DND-41 (cell line): ENCODE results near the gene DHRS3.

Experiments
- ATAC-seq: fragments of 200-7000 bp; cut with Tn5 transposase; 3 replicates; pipeline ENCODE4 v1.9.1; 2021; ENCODE audit warnings: low read depth; ENCODE audit not compliant: insufficient read depth
- DNase-seq: peaks from one replicate; pipeline ENCODE4 v3.0.0-alpha.2; 2020
- H2AFZ ChIP-seq: 2 replicates; pipeline ENCODE4 v1.6.0; 2012; ENCODE audit warnings: low read depth, low read length
- H3K27ac ChIP-seq: 2 replicates; pipeline ENCODE4 v1.5.1; 2012; ENCODE audit warnings: low read length, inconsistent platforms
- H3K27me3 ChIP-seq: fragments of 200-600 bp; sonication (generic); 2 replicates; pipeline ENCODE4 v1.6.0; 2012; ENCODE audit warnings: low read length, mild to moderate bottlenecking, inconsistent platforms; ENCODE audit not compliant: insufficient read depth, poor library complexity
- H3K36me3 ChIP-seq: 2 replicates; pipeline ENCODE4 v1.5.1; 2012; ENCODE audit warnings: low read length, inconsistent platforms; ENCODE audit not compliant: insufficient read depth
- H3K4me1 ChIP-seq: 2 replicates; pipeline ENCODE4 v1.5.1; 2012; ENCODE audit warnings: mild to moderate bottlenecking, low read length; ENCODE audit not compliant: insufficient read depth
- H3K4me2 ChIP-seq: 2 replicates; pipeline ENCODE4 v1.6.0; 2012; ENCODE audit warnings: mild to moderate bottlenecking, moderate library complexity, low read length, inconsistent platforms; ENCODE audit not compliant: insufficient read depth
- H3K4me3 ChIP-seq, 2 experiments: fragments of 200-600 bp in 1 of 2; shearing (Covaris generic) in 1 of 2; 2 replicates each; pipeline ENCODE4 v1.5.1; 2012 to 2016; ENCODE audit warnings: inconsistent platforms in 2 of 2, low read length in 2 of 2, mild to moderate bottlenecking in 2 of 2, low read depth in 1 of 2, moderate library complexity in 1 of 2
- H3K79me2 ChIP-seq: 2 replicates; pipeline ENCODE4 v1.6.0; 2012; ENCODE audit warnings: low read length, inconsistent platforms; ENCODE audit not compliant: insufficient read depth
- H3K9ac ChIP-seq: 2 replicates; pipeline ENCODE4 v1.6.0; 2012; ENCODE audit warnings: low read depth, mild to moderate bottlenecking, inconsistent platforms, low read length, moderate library complexity
- H3K9me3 ChIP-seq: 2 replicates; pipeline ENCODE4 v1.5.1; 2012; ENCODE audit warnings: low read length, moderate library complexity, mild to moderate bottlenecking, inconsistent platforms; ENCODE audit not compliant: insufficient read depth, severe bottlenecking
- H4K20me1 ChIP-seq: 2 replicates; pipeline ENCODE4 v1.6.0; 2012; ENCODE audit warnings: low read length; ENCODE audit not compliant: insufficient read depth
- CTCF ChIP-seq: IDR thresholded peaks from 2 replicates; pipeline ENCODE4 v1.5.1; 2012; ENCODE audit warnings: borderline replicate concordance, low read length, moderate library complexity, mild to moderate bottlenecking; ENCODE audit not compliant: poor library complexity, severe bottlenecking; ENCODE audit errors: extremely low read depth
- EZH2 ChIP-seq: IDR thresholded peaks from 3 replicates; pipeline ENCODE4 v1.6.1; 2012; ENCODE audit warnings: borderline replicate concordance, low read depth, mild to moderate bottlenecking, moderate library complexity, low read length, inconsistent platforms; ENCODE audit not compliant: severe bottlenecking

Gene DHRS3

GRCh38 chr1:12567288-12567819 is 50.7 kb downstream of the DHRS3 start:
- no peak overlapping the region for H3K4me2 ChIP-seq
- DNase-seq (no peak), ATAC-seq (no peak)
- H3K9ac ChIP-seq = no peak overlapping the region
- H3K4me1 ChIP-seq = no peaks in the 10 kb centered on the region
- H2AFZ ChIP-seq = no peak overlapping the region
- H3K79me2 ChIP-seq = no peaks in the 10 kb centered on the region
- H3K36me3 ChIP-seq = peaks cover 29% of the 10 kb centered on the region
- H4K20me1 ChIP-seq = no peaks in the 10 kb centered on the region
- H3K27ac ChIP-seq = no peak overlapping the region
- H3K9me3 ChIP-seq = peaks cover 21% of the 10 kb centered on the region
- no peak for TF ChIP-seq EZH2
- TF ChIP-seq CTCF = no peak
- no peaks in the 10 kb centered on the region for H3K27me3 ChIP-seq
- H3K4me3 ChIP-seq = no peak overlapping the region

- no peak overlapping the region for H3K4me2 ChIP-seq
- H3K9ac ChIP-seq = no peak overlapping the region
- H4K20me1 ChIP-seq = no peaks in the 10 kb centered on the region
- no peak for TF ChIP-seq CTCF
- TF ChIP-seq EZH2 = no peak
- peaks cover 28% of the 10 kb centered on the region for H3K36me3 ChIP-seq
- DNase-seq (no peak), ATAC-seq (no peak)
- peaks cover 21% of the 10 kb centered on the region for H3K9me3 ChIP-seq
- no peaks in the 10 kb centered on the region for H3K27me3 ChIP-seq
- no peak overlapping the region for H3K27ac ChIP-seq
- no peak overlapping the region for H2AFZ ChIP-seq
- H3K4me3 ChIP-seq = no peak overlapping the region
- H3K4me1 ChIP-seq = no peaks in the 10 kb centered on the region
- no peaks in the 10 kb centered on the region for H3K79me2 ChIP-seq
Measured at GRCh38 chr1:12566484-12567287, 51.3 kb downstream of the DHRS3 start.

- no peak overlapping the region for H2AFZ ChIP-seq
- no peaks in the 10 kb centered on the region for H3K27me3 ChIP-seq
- ATAC-seq (no peak), DNase-seq (no peak)
- peaks cover 21% of the 10 kb centered on the region for H3K9me3 ChIP-seq
- no peak overlapping the region for H3K9ac ChIP-seq
- no peak overlapping the region for H3K4me3 ChIP-seq
- no peak for TF ChIP-seq EZH2
- TF ChIP-seq CTCF = no peak
- H3K4me1 ChIP-seq = no peaks in the 10 kb centered on the region
- H3K79me2 ChIP-seq = no peaks in the 10 kb centered on the region
- no peak overlapping the region for H3K27ac ChIP-seq
- no peak overlapping the region for H3K4me2 ChIP-seq
- H3K36me3 ChIP-seq = peaks cover 24% of the 10 kb centered on the region
- no peaks in the 10 kb centered on the region for H4K20me1 ChIP-seq
Measured at GRCh38 chr1:12565966-12566352, 52.1 kb downstream of the DHRS3 start.
